GM12878 (cell line): ENCODE results near the gene CD244. TPM values are rescaled to one million over a fixed set of nuclear protein-coding genes. Genes with fewer than 3 reads are reported as not detected.
A peak's percentile ranks its signal among the peaks of the same experiment; 100 is the strongest.

ENCODE experiments used
- ATAC-seq: fragments of 200-7000 bp; cut with Tn5 transposase; 3 replicates; pipeline ENCODE4 v1.9.1; 2020; ENCODE audit warnings: mild to moderate bottlenecking, moderate library complexity
- BruUV-seq: library from RNA; stranded (reverse); fragments of 400-500 nt; replicated peaks from 2 replicates; lab custom pipeline; 2021; lab: Mats Ljungman, UMichigan
- CTCF ChIA-PET: fragments of 300-600 bp; sonication (Branson Sonifier 250); formaldehyde crosslinking; extraction: SDS; loops from one replicate; lab custom pipeline; 2021; ENCODE audit warnings: inconsistent platforms; lab: Yijun Ruan, JAX
- POLR2A ChIA-PET: fragments of 350-600 bp; formaldehyde crosslinking; extraction: SDS; loops from one replicate; lab custom pipeline; 2021; ENCODE audit warnings: inconsistent platforms; lab: Charles Lee
- RAD21 ChIA-PET: fragments of 300-600 bp; sonication (Branson Sonifier 250); formaldehyde crosslinking; loops from one replicate; lab custom pipeline; 2023; ENCODE audit warnings: antibody characterized with exemption; ENCODE audit not compliant: unreplicated experiment; lab: Charles Lee
- SMC1A ChIA-PET: fragments of 300-600 bp; sonication (Branson Sonifier 250); formaldehyde crosslinking; loops from one replicate; lab custom pipeline; 2023; ENCODE audit not compliant: unreplicated experiment, uncharacterized antibody; lab: Charles Lee
- DNase-seq: peaks from one replicate; pipeline ENCODE4 v3.0.0-alpha.2; 2011; ENCODE audit warnings: low read depth, low spot score
- FAIRE-seq: peaks from 3 replicates; lab custom pipeline; 2011; peaks lifted over from hg19 to GRCh38; lab: Jason Lieb, UNC
- H2AFZ ChIP-seq: 2 replicates; pipeline ENCODE4 v1.6.0; 2011; ENCODE audit warnings: low read depth, low read length, control low read depth; ENCODE audit not compliant: control insufficient read depth
- H3K27ac ChIP-seq: 2 replicates; pipeline ENCODE4 v1.5.1; 2011; ENCODE audit warnings: control low read depth; ENCODE audit not compliant: control insufficient read depth, insufficient read depth
- H3K27me3 ChIP-seq, 2 experiments: replicated peaks in 1 of 2; 2 replicates each; pipeline versions ENCODE4 v1.6.0 to v1.6.1; 2011; ENCODE audit warnings: low read length in 1 of 2; ENCODE audit not compliant: control insufficient read depth in 2 of 2, insufficient read depth in 2 of 2
- H3K36me3 ChIP-seq, 2 experiments: 2 replicates each; pipeline ENCODE4 v1.5.1; 2011; ENCODE audit warnings: low read length in 1 of 2; ENCODE audit not compliant: control insufficient read depth in 2 of 2, insufficient read depth in 2 of 2
- H3K4me1 ChIP-seq: 2 replicates; pipeline ENCODE4 v1.6.1; 2011; ENCODE audit warnings: mild to moderate bottlenecking, low read length, moderate library complexity, mixed read lengths; ENCODE audit not compliant: control insufficient read depth, insufficient read depth
- H3K4me2 ChIP-seq: 2 replicates; pipeline ENCODE4 v1.6.0; 2011; ENCODE audit warnings: control low read depth; ENCODE audit not compliant: control insufficient read depth, insufficient read depth
- H3K4me3 ChIP-seq: fragments of 200-600 bp; sonication (generic); 2 replicates; pipeline ENCODE4 v1.5.1; 2016
- H3K79me2 ChIP-seq: 2 replicates; pipeline ENCODE4 v1.6.0; 2011; ENCODE audit warnings: low read length; ENCODE audit not compliant: control insufficient read depth, insufficient read depth
- H3K9ac ChIP-seq: 2 replicates; pipeline ENCODE4 v1.8.0; 2011; ENCODE audit warnings: low read length, control low read depth, mixed read lengths; ENCODE audit not compliant: control insufficient read depth, insufficient read depth
- H3K9me3 ChIP-seq: replicated peaks from 3 replicates; pipeline ENCODE4 v1.5.1; 2011; ENCODE audit warnings: mild to moderate bottlenecking, low read length; ENCODE audit not compliant: control insufficient read depth, insufficient read depth
- H4K20me1 ChIP-seq: 2 replicates; pipeline ENCODE4 v1.6.0; 2011; ENCODE audit not compliant: control insufficient read depth, insufficient read depth
- ATF7 ChIP-seq: fragments of 450-650 bp; IDR thresholded peaks from 2 replicates; pipeline ENCODE4 v1.6.1; 2016; ENCODE audit warnings: low read depth, mild to moderate bottlenecking
- CBX3 ChIP-seq: fragments of 200-600 bp; sonication (generic); IDR thresholded peaks from 2 replicates; pipeline ENCODE4 v1.6.1; 2016; ENCODE audit warnings: low read depth, borderline replicate concordance
- CBX5 ChIP-seq: sonication (generic); IDR thresholded peaks from 2 replicates; pipeline ENCODE4 v1.6.1; 2016; ENCODE audit warnings: low read depth, moderate library complexity, mild to moderate bottlenecking, inconsistent platforms
- CREM ChIP-seq: IDR thresholded peaks from 2 replicates; pipeline ENCODE4 v1.6.1; 2014; ENCODE audit warnings: antibody characterized with exemption, low read depth
- IKZF2 ChIP-seq, 2 experiments: fragments of 450-650 bp; IDR thresholded peaks; 2 replicates each; pipeline ENCODE4 v1.6.1; 2017; ENCODE audit warnings: mild to moderate bottlenecking in 2 of 2, moderate library complexity in 2 of 2
- MEF2A ChIP-seq: IDR thresholded peaks from 2 replicates; pipeline ENCODE4 v1.6.1; 2011; ENCODE audit warnings: low read depth, mild to moderate bottlenecking, low read length, moderate library complexity; ENCODE audit not compliant: insufficient read depth
- NR2F1 ChIP-seq: fragments of 450-650 bp; conservative IDR thresholded peaks from 2 replicates; pipeline ENCODE4 v1.6.1; 2017; ENCODE audit warnings: mild to moderate bottlenecking
- RELA ChIP-seq: fragments of 450-650 bp; IDR thresholded peaks from 2 replicates; pipeline ENCODE4 v1.8.0; 2014; ENCODE audit warnings: borderline replicate concordance; ENCODE audit not compliant: partially characterized antibody
- SREBF1 ChIP-seq: IDR thresholded peaks from 2 replicates; pipeline ENCODE4 v1.6.1; 2012; ENCODE audit warnings: mild to moderate bottlenecking, low read length
- WRNIP1 ChIP-seq: IDR thresholded peaks from 2 replicates; pipeline ENCODE4 v1.6.1; 2011; ENCODE audit warnings: low read depth, low read length, improper control_type of control experiment, borderline replicate concordance
- ZZZ3 ChIP-seq: IDR thresholded peaks from 2 replicates; pipeline ENCODE4 v1.6.1; 2011; ENCODE audit warnings: low read depth; ENCODE audit not compliant: control insufficient read depth, insufficient read length
- WGBS: methylation state at CpG from one replicate; pipeline ENCODE4 v1.1.6; 2016; ENCODE audit warnings: low lambda C conversion rate; ENCODE audit not compliant: insufficient replicate concordance, insufficient coverage; ENCODE audit errors: missing lambda C conversion rate; 5-methylcytosine and 5-hydroxymethylcytosine counted together
- in situ Hi-C: fragments of 300-500 bp; cut with MboI; formaldehyde crosslinking; loops from 9 replicates; pipeline ENCODE4 v1.14.3; 2018; ENCODE audit warnings: mixed read lengths
- intact Hi-C: fragments of 100-400 bp; cut with micrococcal nuclease; formaldehyde crosslinking; loops from one replicate; pipeline ENCODE4 v1.14.2; 2022; ENCODE audit not compliant: unreplicated experiment
- polyA plus RNA-seq, 11 experiments: library from polyadenylated mRNA; depleted of rRNA in 4 of 11; unstranded in 6 of 11; stranded (reverse) in 5 of 11; fragments of >200 nt; fragmentation: Nextera tagmentation in 4 of 11; fragmentation: Illumina TruSeq in 1 of 11; extraction: Ambion mirVana in 4 of 11; extraction: Trizol in 1 of 11; gene quantifications; 1 replicate in 1 of 11; 2 replicates in 10 of 11; pipeline versions ENCODE4 v1.2.1 to v1.2.3, GENCODE V29; 2011 to 2016; ENCODE audit warnings: inconsistent platforms in 2 of 11, missing spikeins in 2 of 11, low read depth in 1 of 11
- total RNA-seq, 4 experiments: library from RNA; depleted of rRNA in 3 of 4; stranded (reverse); fragments of >200 nt in 3 of 4; fragmentation: Illumina TruSeq in 1 of 4; extraction: Trizol in 1 of 4; gene quantifications; 2 replicates each; pipeline versions ENCODE4 v1.2.1 to v1.2.3, GENCODE V29; 2013 to 2021

Gene CD244
- total and polyA plus RNA-seq, 10 of the 15 experiments (the other 5 are each of a cell fraction or from before 2014, with no cell fraction given) = 0.24 to 13.6 (median 0.73) TPM

- WGBS = 33% methylated on average over 1 of the region's 1 CpG
- no peaks in the 10 kb centered on the region for H3K27me3 ChIP-seq
- TF ChIP-seq ATF7 = peak; percentile 43; the same call in 1 of the 2 replicates
- TF ChIP-seq CREM = no peak
- no peak overlapping the region for H3K9ac ChIP-seq
- in situ Hi-C loops = no loop called here
- ChIA-PET RAD21 (interaction anchor here (0.7 to 1.6 kb wide), 5 partner anchors 13 to 30 kb away, joined by 3 to 5 read pairs (median 3); no protein-coding TSS in a partner anchor), SMC1A (interaction anchor here (1.0 to 2.9 kb wide), 4 partner anchors 10 to 83 kb away, joined by 3 to 18 read pairs (median 4); partner anchors contain the start of gene LY9), CTCF (interaction anchor here (0.8 to 2.6 kb wide), 12 partner anchors 8 to 146 kb away, joined by 3 to 18 read pairs (median 4); no protein-coding TSS in a partner anchor), POLR2A (interaction anchor here (0.6 to 0.7 kb wide), 2 partner anchors 56 to 132 kb away, joined by 6 to 8 read pairs; no protein-coding TSS in a partner anchor)
- H3K79me2 ChIP-seq = no peaks in the 10 kb centered on the region; the same call in 1 of the 2 replicates
- FAIRE-seq (no peak), DNase-seq (no peak), ATAC-seq (peak; percentile 77)
- no peak overlapping the region for H3K27ac ChIP-seq
- H2AFZ ChIP-seq = no peak overlapping the region
- BruUV-seq = no TSS peak
- H3K4me2 ChIP-seq = no peak overlapping the region
- peaks cover 0 to 5% of the 10 kb centered on the region in 2 experiments; a peak in 1 of 4 replicates for H3K36me3 ChIP-seq
- intact Hi-C loops = no loop called here
- H3K9me3 ChIP-seq = peaks cover 6% of the 10 kb centered on the region
- H3K4me1 ChIP-seq = no peaks in the 10 kb centered on the region; the same call in 1 of the 2 replicates
- no peaks in the 10 kb centered on the region for H4K20me1 ChIP-seq
- H3K4me3 ChIP-seq = no peak overlapping the region
These were observed 56.5 kb downstream of the CD244 start for GRCh38 chr1:160806109-160806665.

GRCh38 chr1:160801836-160802580 is 60.7 kb downstream of the CD244 start:
- peaks cover 6% of the 10 kb centered on the region for H3K9me3 ChIP-seq
- DNase-seq = no peak
- in situ Hi-C loops = no loop called here
- intact Hi-C loops = no loop called here
- no peak overlapping the region for H3K4me2 ChIP-seq
- no peak overlapping the region for H3K4me3 ChIP-seq
- SMC1A ChIA-PET = interaction anchor here (1.2 to 1.7 kb wide), 3 partner anchors 22 to 42 kb away, joined by 3 to 6 read pairs (median 4); no protein-coding TSS in a partner anchor
- TF ChIP-seq RELA (no peak), ZZZ3 (no peak), MEF2A (no peak), WRNIP1 (no peak), NR2F1 (no peak), CBX3 (no peak), CBX5 (no peak), IKZF2 (IDR thresholded peaks at IDR 0.05) (no peak), SREBF1 (no peak)
- TF ChIP-seq, all 136 proteins: peak for 0
- ATAC-seq = no peak
- Histone ChIP-seq H4K20me1 (no peaks in the 10 kb centered on the region), H3K79me2 (no peaks in the 10 kb centered on the region; the same call in 1 of the 2 replicates), H3K36me3 (peaks cover 0 to 5% of the 10 kb centered on the region in 2 experiments; a peak in 1 of 4 replicates), H3K4me1 (peaks cover 27% of the 10 kb centered on the region), H3K27me3 (no peaks in the 10 kb centered on the region), H2AFZ (no peak overlapping the region), H3K27ac (no peak overlapping the region), H3K9ac (no peak overlapping the region)
- CTCF ChIA-PET = interaction anchor here (1.2 to 1.3 kb wide), 2 partner anchors 27 to 29 kb away, joined by 3 read pairs; no protein-coding TSS in a partner anchor
- FAIRE-seq = no peak
- POLR2A ChIA-PET = no interaction called here
- BruUV-seq = no TSS peak
- WGBS = 98% methylated on average over 29 of the region's 43 CpGs
- RAD21 ChIA-PET = no interaction called here
